Activated CD8-positive, alpha-beta memory T cell treated with anti-CD3 and anti-CD28 coated beads, Interleukin-2, amount 50 U/mL, for 48 hours (primary cell): Measurements from ENCODE around the gene C1orf35.
A peak's percentile ranks its signal among the peaks of the same experiment; 100 is the strongest.

Source experiments
- DNase-seq: peaks from one replicate; pipeline ENCODE4 v3.0.0-alpha.2; 2020

The C1orf35 gene

GRCh38 chr1:228102791-228103620 is at the start of gene C1orf35:
Gene C1orf35 (minus strand): TSS chr1:228103325. CDS start chr1:228103227, 98 bp downstream.
- peak; percentile 99 for DNase-seq

GRCh38 chr1:228152918-228153258 is 49.8 kb upstream of the C1orf35 start:
- no peak for DNase-seq

DNA sequence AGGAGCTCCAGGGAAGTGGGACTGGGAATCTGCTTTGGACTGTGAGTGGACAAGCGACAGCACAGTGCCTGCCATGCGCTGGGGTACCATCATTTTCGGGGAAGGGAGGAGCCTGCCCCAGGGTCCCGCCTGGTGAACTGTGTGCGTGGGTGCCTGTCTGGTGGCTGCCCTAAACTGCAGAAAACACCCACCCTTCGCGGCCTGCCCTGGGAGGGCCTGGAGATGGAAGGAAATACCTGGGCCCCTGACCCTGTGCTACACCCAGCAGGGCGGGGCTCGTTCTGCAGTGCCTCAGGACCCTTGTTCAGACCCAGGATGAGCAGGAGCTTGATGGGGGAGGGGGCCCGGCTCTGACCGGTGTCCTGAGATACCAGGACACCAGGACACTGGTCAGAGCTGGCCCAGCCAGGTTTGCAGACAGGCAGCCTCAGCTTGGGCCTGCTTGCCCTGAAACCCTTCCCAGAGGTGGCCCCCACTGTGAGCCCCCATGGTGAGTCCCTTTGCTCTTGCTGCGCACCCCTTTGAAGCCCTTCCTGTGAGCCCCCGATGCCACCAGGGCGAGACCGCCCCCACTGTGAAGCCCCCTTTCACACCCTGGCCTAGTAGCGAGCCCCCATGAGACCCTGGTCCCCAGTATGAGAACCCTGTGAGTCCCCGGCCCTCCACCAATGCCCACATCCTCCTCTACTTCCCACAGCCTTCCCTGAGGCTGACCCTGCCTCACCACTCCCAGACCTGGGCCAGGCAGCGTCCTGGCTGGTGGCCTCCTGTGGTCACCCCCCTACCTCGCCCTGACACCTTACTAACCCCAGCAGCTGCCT is 49.2 kb upstream of the C1orf35 start:
- no peak for DNase-seq

GRCh38 chr1:228151180-228151925 is 48.2 kb upstream of the C1orf35 start:
- no peak for DNase-seq

DNA sequence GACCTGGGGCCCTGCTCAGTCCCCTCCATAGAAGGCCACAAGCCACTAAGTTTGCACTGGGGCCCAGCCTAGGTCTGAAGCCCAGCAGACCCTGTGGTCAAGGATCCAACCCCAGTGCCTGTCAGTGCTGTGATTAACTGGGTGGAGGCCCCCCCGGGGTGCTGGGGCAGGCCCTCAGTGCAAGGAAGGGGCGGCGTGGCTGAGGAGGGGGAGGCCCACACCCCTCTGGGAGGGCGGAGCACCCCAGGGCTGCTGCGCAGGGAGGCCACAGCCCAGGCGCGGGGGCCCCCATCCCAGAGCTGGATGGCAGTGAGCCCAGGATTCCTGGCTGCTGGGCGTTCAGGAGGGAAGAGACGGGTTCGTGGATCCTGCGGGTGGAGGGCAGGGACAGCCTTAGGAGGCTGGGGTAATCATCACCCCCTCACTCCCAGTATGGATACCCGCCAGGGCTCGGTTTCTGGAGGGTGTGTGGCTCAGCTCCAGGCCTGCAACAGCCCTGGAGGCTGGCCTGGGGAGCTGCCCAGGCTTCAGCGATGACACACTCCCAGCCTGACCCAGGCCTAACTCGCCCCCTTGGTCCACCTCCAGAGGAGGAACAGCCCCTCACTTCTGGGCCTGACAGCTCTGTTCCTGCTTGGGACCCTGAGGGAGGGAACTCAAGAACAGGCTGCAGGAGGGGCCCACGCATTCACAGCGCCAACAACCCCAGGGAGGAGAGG is 47.5 kb upstream of the C1orf35 start:
- DNase-seq: no peak

DNA sequence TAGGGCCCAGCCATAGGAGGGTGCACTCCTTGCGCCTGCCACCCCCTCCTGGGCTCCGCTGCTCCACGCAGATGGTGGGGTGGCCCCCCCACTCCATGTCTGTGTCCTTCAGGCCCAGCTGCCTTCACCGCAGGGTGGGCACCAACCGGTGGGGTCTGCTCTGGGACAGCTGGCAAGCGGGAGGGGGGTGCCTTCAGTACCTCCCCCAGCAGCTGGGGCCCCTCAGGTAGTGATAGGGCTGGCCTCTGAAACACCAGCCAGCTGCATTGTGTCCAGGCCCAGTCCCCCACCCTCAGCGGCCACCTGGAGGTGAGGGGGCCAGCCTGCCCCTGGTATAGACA is 47.0 kb upstream of the C1orf35 start:
- no peak for DNase-seq

GRCh38 chr1:228149406-228150119 is 46.4 kb upstream of the C1orf35 start, which contains the start of gene GJC2:
Gene GJC2 (plus strand): TSS chr1:228149930. CDS start chr1:228157759, 7,829 bp downstream.
- DNase-seq: no peak

DNA sequence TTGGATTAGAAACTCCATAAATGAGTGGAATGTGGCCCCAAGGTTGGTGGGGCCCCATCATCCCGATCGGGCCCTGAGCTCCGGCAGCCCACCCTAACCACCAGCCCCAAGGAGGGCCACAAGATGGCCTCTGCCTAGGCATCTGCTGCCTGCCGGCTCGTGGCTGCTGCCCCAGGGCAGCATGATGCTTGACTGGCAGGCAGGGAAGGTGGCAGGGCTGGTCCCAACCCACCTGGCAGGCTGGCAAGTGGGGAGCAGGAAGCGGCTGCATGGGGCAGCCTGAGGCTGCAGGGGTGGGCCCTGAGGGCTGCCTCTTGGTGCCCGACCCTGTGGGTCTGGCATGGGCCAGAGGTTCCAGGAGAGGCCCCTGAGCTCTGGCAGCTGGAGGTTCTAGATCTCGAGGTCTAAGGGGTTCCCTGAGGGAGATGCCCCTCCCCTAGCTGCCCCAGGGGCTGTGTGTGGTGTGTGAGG is 45.8 kb upstream of the C1orf35 start:
- no peak for DNase-seq

- DNase-seq: no peak
Measured at GRCh38 chr1:228148196-228148861, 45.2 kb upstream of the C1orf35 start.

DNA sequence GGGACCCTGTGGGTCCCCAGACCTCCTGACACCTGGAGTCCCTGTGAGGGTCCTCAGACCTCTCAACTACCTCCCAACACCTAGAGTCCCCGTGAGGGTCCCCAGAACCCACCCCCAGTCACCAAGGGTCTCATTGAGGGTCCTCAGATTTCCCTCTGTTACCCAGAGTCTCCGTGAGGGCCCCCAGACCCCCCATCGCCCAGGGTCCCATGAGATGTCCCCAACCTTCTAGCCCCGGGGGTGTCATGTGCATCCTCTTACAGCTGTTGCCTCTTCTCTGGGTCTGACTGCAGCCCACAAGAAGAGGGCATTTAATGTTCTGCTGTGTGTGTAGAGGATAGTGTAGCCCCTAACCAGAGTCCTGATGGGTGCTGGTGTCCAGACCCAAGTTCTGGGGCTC is 44.6 kb upstream of the C1orf35 start:
- no peak for DNase-seq

DNA sequence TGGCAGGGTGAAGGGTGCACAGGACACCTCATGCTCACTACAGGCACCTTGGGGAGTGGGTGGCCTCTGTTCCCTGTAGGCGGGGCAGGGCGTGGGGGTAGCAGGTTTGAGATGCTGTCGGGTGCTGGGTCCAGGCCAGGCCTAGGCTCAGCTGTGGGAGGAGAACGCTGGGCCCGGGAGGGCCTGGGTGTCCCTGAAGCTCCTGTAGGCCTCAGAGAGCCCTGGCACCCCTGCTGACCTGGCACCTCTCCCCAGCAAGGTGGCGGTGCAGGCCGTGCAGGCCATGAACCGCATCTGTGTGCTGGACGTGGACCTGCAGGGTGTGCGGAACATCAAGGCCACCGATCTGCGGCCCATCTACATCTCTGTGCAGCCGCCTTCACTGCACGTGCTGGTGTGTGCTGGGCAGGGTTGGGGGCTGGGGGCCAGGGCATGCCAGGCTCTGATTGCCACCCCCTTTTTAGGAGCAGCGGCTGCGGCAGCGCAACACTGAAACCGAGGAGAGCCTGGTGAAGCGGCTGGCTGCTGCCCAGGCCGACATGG is 44.1 kb upstream of the C1orf35 start:
- no peak for DNase-seq

DNA sequence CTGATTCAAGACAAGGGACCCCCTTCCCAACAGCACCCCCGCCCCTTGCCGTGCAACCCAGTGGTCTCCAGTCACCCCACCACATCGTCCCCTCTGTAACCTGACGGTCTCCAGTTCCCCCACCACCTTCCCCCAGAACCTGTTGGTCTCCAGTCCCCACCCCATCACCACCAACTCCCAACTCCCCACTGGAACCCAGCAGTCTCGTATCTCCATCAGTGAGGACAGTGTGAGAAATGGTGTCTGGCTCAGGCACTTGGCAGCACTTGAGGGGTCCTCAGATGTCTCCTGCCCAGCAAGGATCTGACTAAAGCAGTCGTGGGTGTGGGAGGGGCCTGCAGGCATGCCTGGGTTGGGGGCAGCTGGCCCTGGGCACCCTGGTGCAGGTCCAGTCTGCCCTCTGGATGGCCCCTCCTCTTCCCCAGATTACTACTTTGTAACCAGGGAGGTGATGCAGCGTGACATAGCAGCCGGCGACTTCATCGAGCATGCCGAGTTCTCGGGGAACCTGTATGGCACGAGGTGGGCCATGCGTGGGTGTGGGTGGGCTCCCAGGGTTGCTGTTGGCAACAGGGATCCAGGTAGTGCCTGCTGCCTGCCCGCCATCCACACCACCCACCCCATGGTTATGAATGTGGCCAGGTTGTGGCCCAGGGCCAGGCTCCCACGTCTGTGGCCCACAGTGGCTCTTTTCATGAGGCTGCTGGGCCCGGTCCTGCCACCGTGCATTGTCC is 43.5 kb upstream of the C1orf35 start:
- DNase-seq: no peak

DNA sequence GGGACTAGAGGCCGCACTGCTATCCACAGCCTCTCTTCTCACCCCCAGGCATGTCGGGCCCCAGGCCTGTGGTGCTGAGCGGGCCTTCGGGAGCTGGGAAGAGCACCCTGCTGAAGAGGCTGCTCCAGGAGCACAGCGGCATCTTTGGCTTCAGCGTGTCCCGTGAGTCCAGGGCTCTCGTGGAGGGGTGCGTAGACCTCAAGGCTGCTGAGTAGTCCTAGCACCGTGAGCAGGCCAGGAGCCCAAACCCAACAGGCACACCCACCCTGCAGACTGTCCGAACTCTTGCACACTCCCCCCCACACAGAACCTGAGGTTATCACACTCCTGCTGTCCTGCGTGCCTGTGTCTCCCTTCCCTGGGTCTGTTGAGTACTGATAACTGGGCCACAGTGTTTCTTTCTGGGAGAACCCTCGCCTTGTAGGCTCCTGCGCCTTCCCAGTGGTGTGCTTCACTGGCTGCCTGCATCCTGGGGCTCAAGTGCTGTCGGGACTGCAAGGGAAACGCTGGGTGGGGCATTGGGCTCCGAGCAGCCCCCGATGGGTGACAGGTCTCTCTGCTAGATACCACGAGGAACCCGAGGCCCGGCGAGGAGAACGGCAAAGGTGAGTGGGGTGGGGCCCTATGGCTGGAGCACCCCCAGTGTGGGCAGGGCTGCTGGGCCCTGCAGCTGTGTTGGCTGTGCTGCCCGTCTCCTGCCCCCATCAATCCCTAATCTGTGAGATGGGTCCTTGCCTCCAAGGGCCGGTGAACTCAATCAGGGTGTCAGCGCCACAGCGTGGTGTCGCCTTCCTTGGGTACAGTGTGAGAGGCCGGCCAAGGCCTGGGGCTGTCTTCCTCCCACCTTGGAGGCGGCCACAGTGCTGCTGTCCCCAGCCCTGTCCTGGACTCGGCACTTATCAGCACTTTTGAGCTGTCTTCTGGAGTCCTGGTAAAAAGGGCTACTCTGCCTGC is 42.6 kb upstream of the C1orf35 start:
- DNase-seq: no peak

DNA sequence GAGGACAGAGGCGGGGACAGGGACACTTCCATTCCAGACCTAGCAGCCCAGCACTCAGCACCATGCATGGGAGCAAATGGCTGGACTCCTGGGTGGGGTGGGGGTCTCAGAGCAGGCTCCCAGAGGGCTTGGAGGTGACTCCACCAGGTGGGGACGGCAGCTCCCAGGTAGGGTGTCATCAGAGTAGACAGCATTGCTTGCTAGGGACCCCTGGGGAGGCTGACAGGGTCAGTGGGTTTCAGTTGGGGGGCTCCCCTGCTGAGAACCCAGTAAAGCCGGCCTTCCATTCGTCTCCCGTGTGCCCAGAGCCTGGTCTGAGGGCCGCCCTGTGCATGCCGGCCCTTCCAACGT is 41.8 kb upstream of the C1orf35 start:
- DNase-seq: no peak

- no peak for DNase-seq
Measured at GRCh38 chr1:228144193-228144992, 41.3 kb upstream of the C1orf35 start.

- no peak for DNase-seq
Measured at GRCh38 chr1:228143480-228144192, 40.5 kb upstream of the C1orf35 start.

- DNase-seq: no peak
Measured at GRCh38 chr1:228142701-228143136, 39.6 kb upstream of the C1orf35 start.
